ENCODE results near the gene NFIC. TPM values are rescaled to one million over a fixed set of nuclear protein-coding genes. Genes with fewer than 3 reads are reported as not detected.
A peak's percentile ranks its signal among the peaks of the same experiment; 100 is the strongest.

Gene NFIC
- polyA plus RNA-seq, 2 of the 4 experiments (the other 2 are of a cell fraction), result 2.6 to 34.9 TPM

DNA sequence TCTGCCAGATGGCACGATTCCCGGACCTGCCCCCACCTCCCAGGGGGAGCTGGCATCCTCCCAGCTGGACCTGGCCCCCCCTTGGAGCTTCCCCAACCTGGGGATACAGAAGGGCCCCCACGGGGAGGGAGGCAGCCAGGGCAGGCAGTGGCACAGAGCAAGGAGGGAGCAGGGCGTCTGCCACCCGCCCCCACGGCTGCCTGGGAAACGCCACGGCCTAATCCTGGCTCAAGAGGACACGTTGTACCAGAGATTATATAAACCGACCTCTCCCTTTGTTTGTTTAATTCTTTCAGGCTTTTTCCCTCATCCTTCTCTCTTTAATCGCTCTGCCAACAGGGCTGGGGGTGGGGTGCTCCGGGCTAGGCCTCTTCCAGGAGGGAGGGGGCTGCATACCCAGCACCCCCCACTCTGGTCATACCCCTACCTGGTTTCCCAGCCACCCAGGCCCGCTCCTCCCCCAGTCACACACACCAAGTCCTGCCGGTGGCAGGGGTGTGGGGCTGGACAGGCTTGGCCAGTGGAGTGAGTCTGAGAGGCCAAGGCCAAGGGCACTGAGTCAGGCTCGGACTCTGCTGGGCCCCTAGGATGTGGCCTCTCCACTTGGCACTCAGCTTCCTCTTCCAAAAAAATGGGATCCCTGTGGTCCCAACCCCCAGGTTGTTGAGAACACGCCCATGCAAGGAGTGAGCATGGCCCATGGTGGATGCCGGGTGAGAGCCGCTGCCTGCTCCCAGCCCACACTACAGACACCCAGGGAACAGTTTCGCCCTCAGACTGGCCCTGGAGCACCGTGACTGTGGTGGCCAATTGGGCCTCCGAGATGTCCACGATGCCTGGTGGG lies 29.5 kb upstream of the NFIC start:
- no peak overlapping the region for H3K4me3 ChIP-seq
- TF ChIP-seq HDAC2 (IDR thresholded peaks at IDR 0.05), result no peak
- peak; percentile 15; the same call in 1 of the 3 replicates for TF ChIP-seq SMC3 (IDR thresholded peaks at IDR 0.05)
- TF ChIP-seq MAZ (IDR thresholded peaks at IDR 0.05; ENCODE audit: borderline replicate concordance, low read depth, low read length), result no peak
- TF ChIP-seq EP300 (IDR thresholded peaks at IDR 0.05), result peak; percentile 30 to 52; a peak in 2 of 5 replicates
- no peak for TF ChIP-seq POLR2A (IDR thresholded peaks at IDR 0.05; ENCODE audit: low read length)
- TF ChIP-seq RARB (CRISPR knock-in tag; IDR thresholded peaks at IDR 0.05), result no peak
- TF ChIP-seq PHF8 (IDR thresholded peaks at IDR 0.05; ENCODE audit: borderline replicate concordance, low read depth), result no peak
- no peak for TF ChIP-seq ZNF302 (CRISPR knock-in tag; IDR thresholded peaks at IDR 0.05)
- TF ChIP-seq, protein P1, sequence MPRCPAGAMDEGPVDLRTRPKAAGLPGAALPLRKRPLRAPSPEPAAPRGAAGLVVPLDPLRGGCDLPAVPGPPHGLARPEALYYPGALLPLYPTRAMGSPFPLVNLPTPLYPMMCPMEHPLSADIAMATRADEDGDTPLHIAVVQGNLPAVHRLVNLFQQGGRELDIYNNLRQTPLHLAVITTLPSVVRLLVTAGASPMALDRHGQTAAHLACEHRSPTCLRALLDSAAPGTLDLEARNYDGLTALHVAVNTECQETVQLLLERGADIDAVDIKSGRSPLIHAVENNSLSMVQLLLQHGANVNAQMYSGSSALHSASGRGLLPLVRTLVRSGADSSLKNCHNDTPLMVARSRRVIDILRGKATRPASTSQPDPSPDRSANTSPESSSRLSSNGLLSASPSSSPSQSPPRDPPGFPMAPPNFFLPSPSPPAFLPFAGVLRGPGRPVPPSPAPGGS (IDR thresholded peaks at IDR 0.05), result no peak
- TF ChIP-seq, protein P2, sequence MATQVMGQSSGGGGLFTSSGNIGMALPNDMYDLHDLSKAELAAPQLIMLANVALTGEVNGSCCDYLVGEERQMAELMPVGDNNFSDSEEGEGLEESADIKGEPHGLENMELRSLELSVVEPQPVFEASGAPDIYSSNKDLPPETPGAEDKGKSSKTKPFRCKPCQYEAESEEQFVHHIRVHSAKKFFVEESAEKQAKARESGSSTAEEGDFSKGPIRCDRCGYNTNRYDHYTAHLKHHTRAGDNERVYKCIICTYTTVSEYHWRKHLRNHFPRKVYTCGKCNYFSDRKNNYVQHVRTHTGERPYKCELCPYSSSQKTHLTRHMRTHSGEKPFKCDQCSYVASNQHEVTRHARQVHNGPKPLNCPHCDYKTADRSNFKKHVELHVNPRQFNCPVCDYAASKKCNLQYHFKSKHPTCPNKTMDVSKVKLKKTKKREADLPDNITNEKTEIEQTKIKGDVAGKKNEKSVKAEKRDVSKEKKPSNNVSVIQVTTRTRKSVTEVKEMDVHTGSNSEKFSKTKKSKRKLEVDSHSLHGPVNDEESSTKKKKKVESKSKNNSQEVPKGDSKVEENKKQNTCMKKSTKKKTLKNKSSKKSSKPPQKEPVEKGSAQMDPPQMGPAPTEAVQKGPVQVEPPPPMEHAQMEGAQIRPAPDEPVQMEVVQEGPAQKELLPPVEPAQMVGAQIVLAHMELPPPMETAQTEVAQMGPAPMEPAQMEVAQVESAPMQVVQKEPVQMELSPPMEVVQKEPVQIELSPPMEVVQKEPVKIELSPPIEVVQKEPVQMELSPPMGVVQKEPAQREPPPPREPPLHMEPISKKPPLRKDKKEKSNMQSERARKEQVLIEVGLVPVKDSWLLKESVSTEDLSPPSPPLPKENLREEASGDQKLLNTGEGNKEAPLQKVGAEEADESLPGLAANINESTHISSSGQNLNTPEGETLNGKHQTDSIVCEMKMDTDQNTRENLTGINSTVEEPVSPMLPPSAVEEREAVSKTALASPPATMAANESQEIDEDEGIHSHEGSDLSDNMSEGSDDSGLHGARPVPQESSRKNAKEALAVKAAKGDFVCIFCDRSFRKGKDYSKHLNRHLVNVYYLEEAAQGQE (IDR thresholded peaks at IDR 0.05), result no peak
- no peak for TF ChIP-seq FOSB (CRISPR knock-in tag; IDR thresholded peaks at IDR 0.05)
- TF ChIP-seq, protein P3, sequence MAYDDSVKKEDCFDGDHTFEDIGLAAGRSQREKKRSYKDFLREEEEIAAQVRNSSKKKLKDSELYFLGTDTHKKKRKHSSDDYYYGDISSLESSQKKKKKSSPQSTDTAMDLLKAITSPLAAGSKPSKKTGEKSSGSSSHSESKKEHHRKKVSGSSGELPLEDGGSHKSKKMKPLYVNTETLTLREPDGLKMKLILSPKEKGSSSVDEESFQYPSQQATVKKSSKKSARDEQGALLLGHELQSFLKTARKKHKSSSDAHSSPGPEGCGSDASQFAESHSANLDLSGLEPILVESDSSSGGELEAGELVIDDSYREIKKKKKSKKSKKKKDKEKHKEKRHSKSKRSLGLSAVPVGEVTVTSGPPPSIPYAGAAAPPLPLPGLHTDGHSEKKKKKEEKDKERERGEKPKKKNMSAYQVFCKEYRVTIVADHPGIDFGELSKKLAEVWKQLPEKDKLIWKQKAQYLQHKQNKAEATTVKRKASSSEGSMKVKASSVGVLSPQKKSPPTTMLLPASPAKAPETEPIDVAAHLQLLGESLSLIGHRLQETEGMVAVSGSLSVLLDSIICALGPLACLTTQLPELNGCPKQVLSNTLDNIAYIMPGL (CRISPR knock-in tag; IDR thresholded peaks at IDR 0.05; ENCODE audit: borderline replicate concordance), result no peak
- peak in 1 of 2 experiments; percentile 51; a peak in 2 of 5 replicates for TF ChIP-seq JUN (IDR thresholded peaks at IDR 0.05)
- TF ChIP-seq MYC (IDR thresholded peaks at IDR 0.05; ENCODE audit: borderline replicate concordance, low read length), result no peak
- TF ChIP-seq, protein P4, sequence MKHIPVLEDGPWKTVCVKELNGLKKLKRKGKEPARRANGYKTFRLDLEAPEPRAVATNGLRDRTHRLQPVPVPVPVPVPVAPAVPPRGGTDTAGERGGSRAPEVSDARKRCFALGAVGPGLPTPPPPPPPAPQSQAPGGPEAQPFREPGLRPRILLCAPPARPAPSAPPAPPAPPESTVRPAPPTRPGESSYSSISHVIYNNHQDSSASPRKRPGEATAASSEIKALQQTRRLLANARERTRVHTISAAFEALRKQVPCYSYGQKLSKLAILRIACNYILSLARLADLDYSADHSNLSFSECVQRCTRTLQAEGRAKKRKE (CRISPR knock-in tag; IDR thresholded peaks at IDR 0.05; ENCODE audit: low read depth), result no peak
- TF ChIP-seq, protein P5, sequence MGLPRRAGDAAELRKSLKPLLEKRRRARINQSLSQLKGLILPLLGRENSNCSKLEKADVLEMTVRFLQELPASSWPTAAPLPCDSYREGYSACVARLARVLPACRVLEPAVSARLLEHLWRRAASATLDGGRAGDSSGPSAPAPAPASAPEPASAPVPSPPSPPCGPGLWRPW (IDR thresholded peaks at IDR 0.05), result no peak
- TF ChIP-seq SREBF2 (IDR thresholded peaks at IDR 0.05), result no peak
- no peak for TF ChIP-seq NFE2L2 (conservative IDR thresholded peaks at IDR 0.05; ENCODE audit: low read length)
- no peak for TF ChIP-seq KDM1A (IDR thresholded peaks at IDR 0.05; ENCODE audit: low read depth)
- no peak for TF ChIP-seq HOXA7 (CRISPR knock-in tag; IDR thresholded peaks at IDR 0.05)
- TF ChIP-seq MAFK (IDR thresholded peaks at IDR 0.05; ENCODE audit: partially characterized antibody), result no peak
- TF ChIP-seq EHMT2 (IDR thresholded peaks at IDR 0.05; ENCODE audit: low read depth), result no peak
- TF ChIP-seq RAD21 (conservative IDR thresholded peaks at IDR 0.05 in 1 of 2, IDR thresholded peaks at IDR 0.05 in 1 of 2), result peak in 1 of 2 experiments; percentile 27; a peak in 1 of 5 replicates
- ATAC-seq (peak; percentile 84 to 85), DNase-seq (ENCODE audit: low read depth in 1 of 2, low spot score in 1 of 2) (peak in 1 of 2 experiments; percentile 79), FAIRE-seq (no peak)
- H3K9me3 ChIP-seq, result no peaks in the 10 kb centered on the region
- CTCF ChIA-PET, result interaction anchor here (1.2 to 2.1 kb wide), 2 partner anchors 93 to 132 kb away, joined by 4 to 15 read pairs; no protein-coding TSS in a partner anchor
- peak overlapping the region; percentile 81 for H3K4me2 ChIP-seq
- WGBS (ENCODE audit: missing lambda C conversion rate), result 25% methylated on average over 13 of the region's 22 CpGs
- POLR2A ChIA-PET, result interaction anchor here (0.5 to 0.6 kb wide), 2 partner anchors 129 to 136 kb away, joined by 3 read pairs; no protein-coding TSS in a partner anchor
- H3K27ac ChIP-seq, result peak overlapping the region; percentile 85 to 94
- peaks cover 45% of the 10 kb centered on the region for H3K4me1 ChIP-seq

Measured in A549 (cell line).